ENCODE measurements around the gene FADS3.

DNA sequence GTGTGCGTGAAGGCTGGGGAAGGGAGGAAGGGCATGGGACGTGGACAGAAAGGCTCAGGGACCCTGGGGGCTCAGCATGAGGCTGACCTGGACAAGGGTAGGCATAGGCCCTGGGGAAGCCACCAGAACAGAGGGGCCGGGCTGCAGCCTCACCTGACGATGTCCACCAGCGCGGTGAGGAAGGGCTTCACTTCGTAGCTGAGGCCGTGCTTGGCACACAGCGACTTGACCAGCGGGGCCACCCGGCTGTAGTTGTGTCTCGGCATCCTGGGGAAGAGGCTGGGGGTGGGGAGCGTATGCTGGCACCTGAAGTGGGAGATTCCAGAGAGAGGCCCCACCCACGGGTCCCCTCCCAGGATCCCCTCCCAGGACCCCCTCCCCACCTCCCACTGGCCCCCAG, 15.6 kb downstream of the FADS3 start:
- TF ChIP-seq, protein P1, sequence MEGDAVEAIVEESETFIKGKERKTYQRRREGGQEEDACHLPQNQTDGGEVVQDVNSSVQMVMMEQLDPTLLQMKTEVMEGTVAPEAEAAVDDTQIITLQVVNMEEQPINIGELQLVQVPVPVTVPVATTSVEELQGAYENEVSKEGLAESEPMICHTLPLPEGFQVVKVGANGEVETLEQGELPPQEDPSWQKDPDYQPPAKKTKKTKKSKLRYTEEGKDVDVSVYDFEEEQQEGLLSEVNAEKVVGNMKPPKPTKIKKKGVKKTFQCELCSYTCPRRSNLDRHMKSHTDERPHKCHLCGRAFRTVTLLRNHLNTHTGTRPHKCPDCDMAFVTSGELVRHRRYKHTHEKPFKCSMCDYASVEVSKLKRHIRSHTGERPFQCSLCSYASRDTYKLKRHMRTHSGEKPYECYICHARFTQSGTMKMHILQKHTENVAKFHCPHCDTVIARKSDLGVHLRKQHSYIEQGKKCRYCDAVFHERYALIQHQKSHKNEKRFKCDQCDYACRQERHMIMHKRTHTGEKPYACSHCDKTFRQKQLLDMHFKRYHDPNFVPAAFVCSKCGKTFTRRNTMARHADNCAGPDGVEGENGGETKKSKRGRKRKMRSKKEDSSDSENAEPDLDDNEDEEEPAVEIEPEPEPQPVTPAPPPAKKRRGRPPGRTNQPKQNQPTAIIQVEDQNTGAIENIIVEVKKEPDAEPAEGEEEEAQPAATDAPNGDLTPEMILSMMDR (IDR thresholded peaks at IDR 0.05): no peak
- no peak for TF ChIP-seq POLR2A (IDR thresholded peaks at IDR 0.05)
- TF ChIP-seq EP300 (IDR thresholded peaks at IDR 0.05): no peak

All from tibial nerve (tissue), 4 donors.